HG02981 (cell line): Measurements from ENCODE around the gene SERINC3.

ENCODE experiments used
- ATAC-seq: cut with Tn5 transposase; IDR thresholded peaks from one replicate; pipeline ENCODE4 v1.9.1; 2021; ENCODE audit warnings: mild to moderate bottlenecking, moderate library complexity; ENCODE audit not compliant: unreplicated experiment

Gene SERINC3

GRCh38 chr20:44533928-44534327, 12.1 kb upstream of the SERINC3 start:
- ATAC-seq = no peak

GRCh38 chr20:44532981-44533331, 11.1 kb upstream of the SERINC3 start:
- ATAC-seq = no peak

- no peak for ATAC-seq
Measured at GRCh38 chr20:44532259-44532980, 10.6 kb upstream of the SERINC3 start.

- ATAC-seq = no peak
Measured at GRCh38 chr20:44528309-44528708, 6.4 kb upstream of the SERINC3 start.

- ATAC-seq = no peak
Measured at GRCh38 chr20:44527716-44528199, 5.9 kb upstream of the SERINC3 start.

- no peak for ATAC-seq
Measured at GRCh38 chr20:44526129-44526528, 4.3 kb upstream of the SERINC3 start.

- no peak for ATAC-seq
Measured at GRCh38 chr20:44523746-44524145, 1.9 kb upstream of the SERINC3 start.

GRCh38 chr20:44522841-44523240, 971 bp upstream of the SERINC3 start:
- no peak for ATAC-seq

GRCh38 chr20:44520881-44521280, 989 bp downstream of the SERINC3 start:
- ATAC-seq = no peak

- ATAC-seq = no peak
Measured at GRCh38 chr20:44518248-44518647, 3.6 kb downstream of the SERINC3 start.

- ATAC-seq = no peak
Measured at GRCh38 chr20:44517454-44517853, 4.4 kb downstream of the SERINC3 start.

- ATAC-seq = no peak
Measured at GRCh38 chr20:44516491-44516890, 5.4 kb downstream of the SERINC3 start.

- ATAC-seq = no peak
Measured at GRCh38 chr20:44513871-44514270, 8.0 kb downstream of the SERINC3 start.

GRCh38 chr20:44509762-44510161, 12.1 kb downstream of the SERINC3 start:
- ATAC-seq = no peak

- ATAC-seq = no peak
Measured at GRCh38 chr20:44504402-44505307, 17.2 kb downstream of the SERINC3 start.

GRCh38 chr20:44502968-44503367, 18.9 kb downstream of the SERINC3 start:
- ATAC-seq = no peak

GRCh38 chr20:44501448-44501847, 20.4 kb downstream of the SERINC3 start:
- ATAC-seq = no peak

- ATAC-seq = no peak
Measured at GRCh38 chr20:44500221-44500620, 21.6 kb downstream of the SERINC3 start.

GRCh38 chr20:44497761-44498160, 24.1 kb downstream of the SERINC3 start:
- no peak for ATAC-seq

- no peak for ATAC-seq
Measured at GRCh38 chr20:44496976-44497375, 24.9 kb downstream of the SERINC3 start.

- ATAC-seq = no peak
Measured at GRCh38 chr20:44495802-44496481, 25.9 kb downstream of the SERINC3 start.
